WTC11 (cell line): ENCODE results near the gene EMILIN3.

Source experiments
- ATF6 ChIP-seq: sonication (generic); formaldehyde crosslinking; IDR thresholded peaks from 2 replicates; pipeline ENCODE4 v1.8.1; 2023; ENCODE audit warnings: mild to moderate bottlenecking, missing genetic modification reagents
- CTCF ChIP-seq: fragments of 200-600 bp; IDR thresholded peaks from 2 replicates; pipeline ENCODE4 v1.8.0; 2022; ENCODE audit warnings: antibody characterized with exemption
- FOXJ3 ChIP-seq: sonication (generic); formaldehyde crosslinking; IDR thresholded peaks from 2 replicates; pipeline ENCODE4 v1.9.0; 2021; ENCODE audit warnings: missing genetic modification reagents, mild to moderate bottlenecking, borderline replicate concordance
- MYBL2 ChIP-seq: sonication (generic); formaldehyde crosslinking; IDR thresholded peaks from 2 replicates; pipeline ENCODE4 v1.8.1; 2023; ENCODE audit warnings: mild to moderate bottlenecking, moderate library complexity, missing genetic modification reagents
- SMAD4 ChIP-seq: sonication (generic); formaldehyde crosslinking; IDR thresholded peaks from 2 replicates; pipeline ENCODE4 v1.8.0; 2022; ENCODE audit warnings: mild to moderate bottlenecking, missing genetic modification reagents
- TCF7 ChIP-seq: sonication (generic); formaldehyde crosslinking; IDR thresholded peaks from 2 replicates; pipeline ENCODE4 v1.8.0; 2022; ENCODE audit warnings: mild to moderate bottlenecking, low read depth, missing genetic modification reagents, moderate library complexity
- TEAD4 ChIP-seq: sonication (generic); formaldehyde crosslinking; IDR thresholded peaks from 2 replicates; pipeline ENCODE4 v1.8.0; 2022; ENCODE audit warnings: mild to moderate bottlenecking, missing genetic modification reagents
- ZNF317 ChIP-seq: sonication (generic); formaldehyde crosslinking; IDR thresholded peaks from 2 replicates; pipeline ENCODE4 v1.8.1; 2023; ENCODE audit warnings: low read depth, mild to moderate bottlenecking, moderate library complexity, missing genetic modification reagents, borderline replicate concordance
- ZSCAN18 ChIP-seq: fragments of 250-450 bp; sonication (Bioruptor Pico); IDR thresholded peaks from 2 replicates; pipeline ENCODE4 v2.1.2; 2022; ENCODE audit warnings: mild to moderate bottlenecking, moderate library complexity

GRCh38 chr20:41363601-41364000 is 3.0 kb downstream of the EMILIN3 start:
- no peak for TF ChIP-seq TEAD4
- no peak for TF ChIP-seq ATF6
- no peak for TF ChIP-seq ZSCAN18
- no peak for TF ChIP-seq FOXJ3 (CRISPR knock-in tag)
- TF ChIP-seq CTCF = no peak
- TF ChIP-seq SMAD4 = no peak
- TF ChIP-seq MYBL2 (CRISPR knock-in tag) = no peak
- TF ChIP-seq ZNF317 (CRISPR knock-in tag) = no peak
- TF ChIP-seq TCF7 (CRISPR knock-in tag) = no peak
